HG02571 (cell line): ENCODE results near the gene PHRF1.

Experiments
- ATAC-seq: cut with Tn5 transposase; IDR thresholded peaks from one replicate; pipeline ENCODE4 v1.9.1; 2021; ENCODE audit warnings: mild to moderate bottlenecking, moderate library complexity; ENCODE audit not compliant: unreplicated experiment

Gene PHRF1

DNA sequence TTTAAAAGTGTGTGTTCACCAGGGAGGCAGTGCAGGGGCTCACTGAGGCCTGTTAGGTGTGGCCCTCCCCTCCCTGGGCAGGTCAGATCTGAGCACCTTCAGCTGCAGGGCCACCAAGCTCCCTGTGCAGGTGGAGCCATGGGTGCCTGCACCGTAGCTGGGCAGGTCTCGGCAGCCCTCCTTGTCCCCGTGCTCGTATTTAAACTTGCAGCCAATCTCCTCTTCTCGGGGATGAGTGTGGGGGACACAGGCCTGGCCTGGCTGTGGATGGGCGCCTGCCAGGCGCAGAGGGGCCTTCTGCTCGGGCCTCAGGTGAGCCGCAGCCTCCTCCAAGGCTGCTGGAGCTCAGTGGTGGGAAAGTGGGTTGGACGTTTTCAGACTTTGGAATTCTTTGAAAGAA lies 19.1 kb downstream of the PHRF1 start:
- ATAC-seq = no peak

DNA sequence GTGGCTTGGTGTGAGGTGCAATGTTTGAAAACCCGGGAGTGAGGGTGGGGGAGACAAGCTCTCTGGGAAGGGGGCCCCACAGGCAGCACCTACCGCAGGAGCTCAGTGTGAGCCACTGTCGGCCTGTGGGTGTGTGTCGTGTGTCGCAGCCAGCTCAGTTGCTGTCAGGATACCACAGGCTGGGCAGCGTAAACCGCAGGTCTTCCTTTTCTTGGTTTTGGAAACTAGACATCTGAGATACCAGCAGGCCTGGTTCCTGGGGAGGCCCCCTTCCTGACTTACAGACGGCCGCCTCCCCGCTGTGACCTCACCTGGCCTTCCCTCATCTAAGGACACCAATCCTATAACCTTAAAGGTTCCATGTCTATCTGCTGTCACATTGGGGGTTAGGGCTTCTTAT lies 20.1 kb downstream of the PHRF1 start:
- ATAC-seq = no peak

DNA sequence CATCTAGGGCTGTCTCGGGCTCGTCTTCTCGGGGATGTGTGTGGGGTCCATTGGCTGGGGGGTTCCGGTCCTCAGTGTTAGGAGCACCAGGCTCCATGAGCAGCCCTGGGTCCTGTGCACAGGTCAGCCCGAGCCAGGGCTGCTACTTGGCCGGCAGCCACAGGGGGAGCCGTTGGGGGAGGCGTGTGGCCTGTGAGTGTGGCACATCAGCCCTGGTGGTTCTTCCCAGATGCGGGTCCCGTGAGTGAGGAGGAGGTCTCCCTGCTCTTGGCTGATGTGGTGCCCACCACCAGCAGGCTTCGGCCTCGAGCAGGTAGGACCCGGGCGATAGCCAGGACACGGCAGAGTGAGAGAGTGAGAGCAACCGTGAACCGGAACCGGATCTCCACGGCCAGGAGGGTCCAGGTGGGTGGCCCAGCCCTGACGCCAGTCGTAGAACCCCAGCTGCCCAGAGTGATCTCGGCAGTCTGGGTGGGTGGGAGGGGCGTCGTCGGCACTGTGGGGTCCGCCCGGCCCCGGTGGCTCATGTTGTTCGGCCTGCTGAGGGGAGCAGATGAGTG lies 21.0 kb downstream of the PHRF1 start:
- no peak for ATAC-seq

DNA sequence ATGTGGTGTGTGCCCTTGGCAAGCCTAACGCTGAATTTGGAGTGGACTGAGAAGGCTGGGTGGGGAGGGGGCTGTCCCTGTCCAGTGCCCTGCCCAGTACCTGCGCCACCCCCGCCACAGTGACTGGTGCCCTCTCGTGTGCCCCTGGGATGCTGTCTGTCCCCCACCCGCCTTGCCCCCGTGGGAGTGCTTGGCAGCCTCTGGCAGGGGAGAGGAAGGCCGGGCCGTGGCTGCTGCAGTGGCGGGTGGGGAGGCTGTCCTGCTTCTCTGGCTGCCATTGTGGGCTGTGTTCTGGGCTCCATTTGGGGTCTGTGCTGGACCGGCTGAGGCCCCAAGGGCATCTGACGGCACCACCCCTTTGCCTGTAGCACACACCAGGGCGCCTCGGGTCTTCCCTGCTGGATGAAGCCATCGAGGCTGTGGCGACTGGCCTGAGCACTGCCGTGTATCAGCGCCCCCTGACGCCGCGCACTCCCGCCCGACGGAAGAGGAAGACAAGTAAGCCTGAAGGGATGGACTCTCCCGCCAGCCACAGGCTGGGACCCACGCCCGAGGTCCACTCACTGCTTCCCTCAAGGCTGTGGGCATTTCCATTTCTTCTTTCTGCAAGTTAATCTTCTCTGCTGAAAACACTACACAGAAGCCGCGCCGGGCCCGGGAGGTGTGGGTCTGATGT lies 21.9 kb downstream of the PHRF1 start:
- no peak for ATAC-seq

DNA sequence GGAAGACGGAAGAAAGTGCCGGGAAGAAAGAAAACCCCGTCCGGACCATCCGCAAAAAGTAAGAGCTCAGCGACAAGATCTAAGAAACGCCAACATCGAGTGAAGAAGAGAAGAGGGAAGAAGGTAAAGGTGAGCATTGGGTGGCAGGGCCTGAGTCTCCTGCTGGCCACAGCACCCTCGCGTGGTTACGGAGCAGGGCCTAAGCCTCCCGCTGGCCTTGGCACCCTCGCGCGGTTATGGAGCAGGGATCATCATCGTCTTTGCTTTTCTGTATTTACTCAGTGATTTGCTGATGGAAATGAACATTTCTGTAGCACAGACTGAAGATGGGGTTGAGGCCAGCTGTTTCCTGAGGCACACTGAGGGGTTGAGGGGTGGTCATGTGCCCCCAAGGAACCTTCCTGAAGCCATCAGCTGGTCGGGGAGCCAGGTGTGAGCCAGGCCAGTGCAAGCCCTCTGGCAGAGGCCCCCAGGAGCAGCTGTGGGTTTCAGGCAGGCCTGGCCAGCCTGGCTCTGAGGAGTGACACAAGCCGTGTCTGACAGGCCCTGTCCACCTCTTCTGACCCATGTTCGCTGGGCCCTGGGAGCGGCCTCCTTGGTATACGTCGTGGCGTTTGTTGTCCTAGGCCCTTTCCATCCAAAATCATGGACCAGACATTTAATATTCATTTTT lies 25.4 kb downstream of the PHRF1 start:
- ATAC-seq = no peak

DNA sequence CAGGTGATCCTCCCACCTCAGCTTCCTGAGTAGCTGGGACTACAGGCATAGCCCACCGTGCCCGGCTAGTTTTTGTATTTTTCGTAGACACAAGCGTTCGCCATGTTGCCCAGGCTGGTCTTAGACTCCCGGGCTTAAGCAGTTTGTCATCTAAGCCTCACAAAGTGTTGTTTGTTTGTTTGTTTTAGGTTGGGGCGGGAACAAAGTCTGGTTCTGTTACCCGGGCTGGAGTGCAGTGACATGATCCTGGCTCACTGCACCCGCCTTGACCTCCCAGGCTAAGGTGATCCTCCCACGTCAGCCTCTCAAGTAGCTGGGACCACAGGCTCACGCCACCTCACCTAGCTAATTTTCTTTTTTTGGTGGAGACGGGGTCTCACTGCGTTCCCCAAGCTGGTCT lies 26.9 kb downstream of the PHRF1 start:
- no peak for ATAC-seq

DNA sequence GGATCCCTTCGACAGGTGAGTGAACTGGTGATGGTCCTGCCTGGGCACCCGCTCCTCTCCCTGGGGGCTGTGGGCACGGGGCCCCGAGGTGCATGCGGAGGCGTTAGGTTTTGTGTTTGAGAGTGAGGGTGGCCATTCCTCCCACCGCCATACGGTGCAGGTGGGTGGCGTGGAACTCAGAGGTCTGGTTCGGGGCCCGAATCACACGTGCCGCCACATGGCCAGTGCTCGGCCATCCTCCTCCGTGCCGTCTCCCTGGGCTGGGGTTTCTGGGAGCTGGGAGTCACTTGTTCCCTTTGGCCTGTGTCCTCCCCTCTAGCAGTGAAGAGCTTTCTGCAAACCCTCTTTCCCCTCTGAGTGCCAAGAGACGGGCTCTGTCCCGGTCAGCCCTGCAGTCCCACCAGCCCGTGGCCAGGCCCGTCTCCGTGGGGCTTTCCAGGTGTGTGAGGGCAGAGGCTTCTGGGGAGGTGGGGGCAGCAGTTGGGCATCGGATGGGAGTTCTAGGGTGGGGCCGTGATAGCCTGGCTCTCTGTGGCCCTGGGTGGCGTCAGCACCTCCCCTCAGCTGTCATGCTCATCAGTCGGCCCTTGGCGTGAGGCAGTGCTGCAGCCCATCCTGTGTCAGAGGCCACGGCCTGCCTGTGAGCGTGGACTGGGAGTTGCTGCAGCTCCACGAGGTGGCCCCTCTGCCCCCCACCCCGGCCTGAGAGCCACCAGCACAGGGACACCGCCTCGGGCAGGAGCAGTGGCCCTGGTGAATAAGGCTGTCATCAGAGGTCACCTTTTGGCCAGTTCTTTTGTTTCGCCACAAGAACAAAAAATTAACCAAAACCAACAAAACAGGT lies 29.2 kb downstream of the PHRF1 start:
- no peak for ATAC-seq

DNA sequence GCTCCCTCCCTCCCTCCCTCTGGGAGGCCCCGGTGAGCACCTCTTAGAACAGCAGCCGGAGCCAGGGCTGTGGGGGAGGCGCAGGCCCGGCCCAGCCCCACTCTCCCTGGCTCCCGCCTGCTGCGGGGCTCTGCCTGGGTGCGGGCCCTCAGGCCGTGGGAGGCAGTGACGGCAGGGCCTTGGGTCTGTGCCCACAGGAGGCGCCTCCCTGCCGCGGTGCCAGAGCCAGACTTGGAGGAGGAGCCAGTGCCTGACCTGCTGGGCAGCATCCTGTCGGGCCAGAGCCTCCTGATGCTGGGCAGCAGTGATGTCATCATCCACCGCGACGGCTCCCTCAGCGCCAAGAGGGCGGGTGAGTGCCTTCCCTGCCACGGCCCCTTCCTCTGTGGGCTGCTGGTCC lies 30.0 kb downstream of the PHRF1 start:
- no peak for ATAC-seq

DNA sequence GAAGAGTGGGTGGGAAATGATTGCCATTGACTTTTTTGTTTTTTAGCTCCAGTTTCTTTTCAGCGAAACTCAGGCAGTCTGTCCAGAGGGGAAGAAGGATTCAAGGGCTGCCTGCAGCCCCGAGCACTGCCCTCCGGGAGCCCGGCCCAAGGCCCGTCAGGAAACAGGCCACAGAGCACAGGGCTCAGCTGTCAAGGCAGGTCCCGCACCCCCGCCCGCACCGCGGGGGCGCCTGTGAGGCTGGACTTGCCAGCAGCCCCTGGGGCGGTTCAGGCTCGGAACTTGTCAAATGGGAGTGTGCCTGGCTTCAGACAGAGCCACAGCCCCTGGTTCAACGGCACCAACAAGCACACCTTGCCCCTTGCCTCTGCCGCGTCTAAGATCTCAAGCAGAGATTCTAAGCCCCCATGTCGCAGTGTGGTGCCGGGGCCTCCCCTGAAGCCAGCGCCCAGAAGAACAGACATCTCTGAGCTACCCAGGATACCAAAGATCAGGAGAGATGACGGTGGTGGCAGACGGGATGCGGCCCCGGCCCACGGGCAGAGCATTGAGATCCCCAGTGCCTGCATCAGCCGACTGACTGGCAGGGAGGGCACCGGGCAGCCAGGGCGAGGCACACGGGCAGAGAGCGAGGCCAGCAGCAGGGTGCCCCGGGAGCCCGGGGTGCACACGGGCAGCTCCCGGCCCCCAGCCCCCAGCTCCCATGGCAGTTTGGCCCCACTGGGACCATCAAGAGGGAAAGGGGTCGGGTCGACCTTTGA lies 30.9 kb downstream of the PHRF1 start:
- ATAC-seq = no peak

DNA sequence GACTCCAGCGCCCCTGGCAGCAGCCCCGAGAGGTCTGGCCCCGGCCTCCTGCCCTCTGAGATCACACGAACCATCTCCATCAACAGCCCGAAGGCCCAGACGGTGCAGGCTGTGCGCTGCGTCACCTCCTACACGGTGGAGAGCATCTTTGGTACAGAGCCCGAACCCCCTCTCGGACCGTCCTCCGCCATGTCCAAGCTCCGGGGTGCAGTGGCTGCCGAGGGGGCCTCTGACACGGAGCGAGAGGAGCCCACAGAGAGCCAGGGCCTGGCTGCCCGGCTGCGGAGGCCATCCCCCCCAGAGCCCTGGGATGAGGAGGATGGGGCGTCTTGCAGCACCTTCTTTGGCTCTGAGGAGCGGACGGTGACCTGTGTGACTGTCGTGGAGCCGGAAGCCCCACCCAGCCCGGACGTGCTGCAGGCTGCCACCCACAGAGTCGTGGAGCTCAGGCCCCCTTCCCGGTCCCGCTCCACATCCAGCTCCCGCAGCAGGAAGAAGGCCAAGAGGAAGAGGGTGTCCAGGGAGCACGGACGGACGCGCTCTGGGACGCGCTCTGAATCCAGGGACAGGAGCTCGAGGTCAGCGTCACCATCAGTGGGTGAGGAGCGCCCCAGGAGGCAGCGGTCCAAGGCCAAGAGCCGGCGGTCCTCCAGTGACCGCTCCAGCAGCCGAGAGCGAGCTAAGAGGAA lies 31.8 kb downstream of the PHRF1 start:
- no peak for ATAC-seq

DNA sequence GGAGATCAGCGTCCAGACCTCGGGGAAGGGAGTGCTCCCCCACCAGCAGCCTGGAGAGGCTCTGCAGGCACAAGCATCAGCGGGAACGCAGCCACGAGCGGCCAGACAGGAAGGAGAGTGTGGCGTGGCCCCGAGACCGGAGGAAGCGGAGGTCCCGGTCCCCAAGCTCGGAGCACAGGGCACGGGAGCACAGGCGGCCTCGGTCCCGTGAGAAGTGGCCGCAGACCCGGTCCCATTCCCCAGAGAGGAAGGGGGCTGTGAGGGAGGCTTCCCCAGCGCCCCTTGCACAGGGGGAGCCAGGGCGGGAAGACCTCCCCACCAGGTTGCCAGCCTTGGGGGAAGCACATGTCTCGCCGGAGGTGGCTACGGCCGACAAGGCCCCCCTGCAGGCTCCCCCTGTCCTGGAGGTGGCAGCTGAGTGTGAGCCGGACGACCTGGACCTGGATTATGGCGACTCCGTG lies 32.6 kb downstream of the PHRF1 start:
- no peak for ATAC-seq

DNA sequence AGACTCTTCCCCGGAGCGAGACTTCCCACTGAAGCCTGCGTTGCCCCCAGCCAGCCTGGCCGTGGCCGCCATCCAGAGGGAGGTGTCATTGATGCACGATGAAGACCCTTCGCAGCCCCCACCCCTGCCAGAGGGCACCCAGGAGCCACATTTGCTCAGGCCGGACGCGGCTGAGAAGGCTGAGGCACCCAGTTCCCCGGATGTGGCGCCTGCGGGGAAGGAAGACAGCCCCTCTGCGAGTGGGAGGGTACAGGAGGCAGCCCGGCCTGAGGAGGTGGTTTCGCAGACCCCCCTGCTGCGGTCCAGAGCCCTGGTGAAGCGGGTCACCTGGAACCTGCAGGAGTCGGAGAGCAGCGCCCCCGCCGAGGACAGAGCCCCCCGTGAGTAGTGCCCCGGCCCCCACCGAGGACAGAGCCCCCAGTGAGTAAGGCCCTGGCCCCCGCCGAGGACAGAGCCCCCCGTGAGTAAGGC lies 33.1 kb downstream of the PHRF1 start:
- ATAC-seq = no peak

DNA sequence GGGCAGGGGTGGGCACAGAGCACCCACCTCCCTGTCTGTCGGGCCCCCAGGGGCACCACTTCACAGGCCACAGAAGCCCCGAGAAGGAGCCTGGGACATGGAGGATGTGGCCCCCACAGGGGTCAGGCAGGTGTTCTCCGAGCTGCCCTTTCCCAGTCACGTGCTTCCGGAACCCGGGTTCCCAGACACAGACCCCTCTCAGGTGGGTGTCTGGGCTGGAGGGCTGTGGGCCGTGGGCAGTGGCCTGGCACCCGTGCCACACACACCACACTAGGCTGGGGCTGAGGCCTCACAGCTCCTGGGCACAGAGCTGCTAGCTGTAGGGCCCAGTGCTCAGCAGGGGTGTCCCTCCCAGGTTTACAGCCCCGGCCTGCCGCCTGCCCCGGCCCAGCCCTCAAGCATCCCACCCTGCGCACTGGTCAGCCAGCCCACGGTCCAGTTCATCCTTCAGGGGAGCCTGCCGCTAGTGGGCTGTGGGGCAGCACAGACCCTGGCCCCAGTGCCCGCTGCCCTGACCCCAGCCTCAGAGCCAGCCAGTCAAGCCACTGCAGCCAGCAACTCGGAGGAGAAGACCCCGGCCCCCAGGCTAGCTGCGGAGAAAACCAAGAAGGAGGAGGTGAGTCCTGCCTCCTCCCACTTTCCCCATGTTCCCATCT lies 34.0 kb downstream of the PHRF1 start:
- no peak for ATAC-seq

DNA sequence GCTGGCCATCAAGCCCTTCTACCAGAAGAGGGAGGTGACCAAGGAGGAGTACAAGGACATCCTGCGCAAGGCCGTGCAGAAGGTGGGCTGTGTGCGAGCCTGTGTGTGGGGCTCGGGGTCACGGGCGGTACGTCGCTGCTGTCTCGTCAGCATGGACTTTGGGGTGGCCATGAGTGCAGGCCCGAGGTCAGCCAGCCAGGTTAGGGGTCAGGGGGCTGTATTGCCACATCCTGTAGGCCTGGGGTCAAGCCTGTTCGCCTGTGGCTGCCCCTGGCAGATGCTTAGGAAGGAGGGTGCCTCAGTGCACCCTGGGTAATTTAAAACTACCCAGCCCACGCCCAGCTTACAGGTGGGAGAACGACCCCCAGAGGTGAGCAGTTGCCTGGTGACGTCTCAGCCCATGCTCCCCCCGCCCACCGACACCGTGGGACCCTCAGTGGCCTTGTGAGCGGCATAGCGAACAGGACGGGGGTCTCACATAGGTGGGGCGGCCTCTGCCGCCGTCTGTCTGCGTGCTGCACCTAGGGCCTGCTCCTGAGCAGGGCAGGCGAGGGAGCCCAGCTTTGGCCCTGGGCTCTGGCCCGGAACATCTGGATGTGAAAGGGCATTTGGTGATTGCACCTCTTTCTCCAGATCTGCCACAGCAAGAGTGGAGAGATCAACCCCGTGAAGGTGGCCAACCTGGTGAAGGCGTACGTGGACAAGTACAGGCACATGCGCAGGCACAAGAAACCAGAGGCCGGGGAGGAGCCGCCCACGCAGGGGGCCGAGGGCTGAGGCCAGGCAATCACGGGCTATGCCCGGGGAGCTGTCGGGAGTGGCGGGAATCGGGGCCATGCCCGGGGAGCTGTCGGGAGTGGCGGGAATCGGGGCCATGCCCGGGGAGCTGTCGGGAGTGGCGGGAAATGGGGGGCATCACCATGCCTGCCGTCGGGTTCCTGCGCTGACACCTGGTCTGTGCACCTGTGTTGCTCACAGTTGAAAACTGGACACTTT lies 35.0 kb downstream of the PHRF1 start:
- ATAC-seq = no peak

DNA sequence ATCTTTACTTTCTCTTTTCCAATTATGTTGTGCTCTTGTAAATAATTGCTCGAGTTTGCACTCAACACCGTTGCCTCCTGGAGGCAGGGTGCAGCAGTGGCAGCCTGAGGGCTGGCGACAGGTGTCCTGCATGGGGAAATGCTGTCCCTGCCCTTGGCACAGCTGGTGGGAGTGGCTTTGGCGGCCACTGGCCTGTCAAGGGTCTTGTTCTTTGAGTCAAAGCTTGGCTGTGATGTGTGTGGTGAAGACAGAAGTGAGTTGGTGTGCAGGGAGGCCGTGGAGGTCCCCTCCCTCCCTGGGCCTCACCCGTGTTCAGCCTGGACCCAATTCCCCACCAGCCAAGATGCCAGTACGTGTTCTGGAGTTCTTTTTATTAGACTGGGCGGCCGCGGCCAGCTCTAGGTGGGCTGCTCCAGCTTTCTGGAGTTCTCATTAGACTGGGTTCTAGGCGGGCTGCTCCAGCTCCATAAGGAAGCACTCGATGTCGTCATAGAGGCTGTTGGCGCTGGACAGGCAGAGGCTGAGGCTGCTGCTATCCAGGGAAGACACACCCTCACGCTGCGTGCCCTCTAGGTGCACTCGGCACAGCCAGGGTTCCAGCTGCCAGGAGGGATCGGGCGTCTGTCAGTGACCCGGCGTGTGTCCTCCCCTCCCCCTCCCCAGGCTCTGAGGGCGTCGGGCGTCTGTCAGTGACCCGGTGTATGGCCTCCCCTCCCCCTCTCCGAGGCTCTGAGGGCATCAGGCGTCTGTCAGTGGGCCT lies 36.1 kb downstream of the PHRF1 start:
- ATAC-seq = no peak

DNA sequence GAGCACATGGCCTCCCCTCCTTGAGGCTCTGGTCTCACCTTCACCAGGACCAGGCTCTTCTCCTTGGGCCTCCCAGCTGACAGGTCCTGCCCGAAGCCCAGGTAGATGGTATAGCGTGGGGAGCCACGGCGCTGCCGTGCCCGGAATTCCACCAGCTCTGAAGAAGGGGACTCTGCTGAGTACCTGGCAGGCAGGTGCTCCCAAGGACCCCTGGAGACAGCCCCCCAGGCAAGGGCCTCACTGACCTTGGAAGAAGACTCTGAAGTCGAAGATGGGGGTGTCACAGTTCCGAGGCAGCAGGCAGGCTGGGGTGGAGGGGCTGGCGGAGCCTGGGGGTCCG lies 36.7 kb downstream of the PHRF1 start:
- no peak for ATAC-seq

DNA sequence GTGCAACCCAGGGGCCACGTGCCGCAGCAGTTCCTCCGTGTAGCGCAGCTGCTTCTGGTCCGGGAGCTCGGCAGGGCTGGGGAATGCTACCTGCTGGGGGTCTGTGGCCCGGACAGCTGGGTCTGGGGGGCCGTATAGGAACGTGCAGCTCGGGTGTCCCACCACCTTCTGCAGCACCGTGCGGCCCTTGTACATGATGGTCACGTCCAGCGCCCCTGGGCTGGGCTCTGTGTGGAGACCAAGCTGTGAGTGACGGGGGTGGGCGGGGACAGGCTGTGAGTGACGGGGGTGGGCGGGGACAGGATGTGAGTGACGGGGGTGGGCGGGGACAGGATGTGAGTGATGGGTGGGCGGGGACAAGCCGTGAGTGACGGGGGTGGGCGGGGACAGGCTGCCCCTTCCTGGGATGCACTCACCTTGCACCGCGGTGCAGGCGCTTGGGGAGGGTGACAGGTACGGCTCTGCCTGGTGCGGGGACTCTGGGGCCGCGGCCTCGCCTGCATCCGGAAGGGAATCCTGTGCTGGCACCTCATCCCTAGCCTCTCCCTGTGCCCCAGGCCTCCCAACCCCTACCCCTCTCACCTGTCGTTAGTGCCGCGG lies 37.2 kb downstream of the PHRF1 start:
- no peak for ATAC-seq
